Measurements from ENCODE around the gene FTO.

- TF ChIP-seq CTCF (conservative IDR thresholded peaks at IDR 0.05) (no peak), ZFX (IDR thresholded peaks at IDR 0.05) (no peak)
These were observed 222.3 kb downstream of the FTO start for GRCh38 chr16:53926209-53926608.
